Ishikawa (cell line): ENCODE measurements around the gene KRTAP26-1.

ENCODE experiments used
- CREB1 ChIP-seq: IDR thresholded peaks from 2 replicates; pipeline ENCODE4 v1.6.1; 2012; ENCODE audit warnings: low read depth
- EGR1 ChIP-seq: IDR thresholded peaks from 2 replicates; pipeline ENCODE4 v1.6.1; 2012
- EP300 ChIP-seq: IDR thresholded peaks from 2 replicates; pipeline ENCODE4 v1.6.1; 2012; ENCODE audit warnings: borderline replicate concordance
- FOXM1 ChIP-seq: IDR thresholded peaks from 2 replicates; pipeline ENCODE4 v1.6.1; 2012; ENCODE audit warnings: low read depth, borderline replicate concordance
- MAX ChIP-seq: IDR thresholded peaks from 2 replicates; pipeline ENCODE4 v1.6.1; 2012
- NFIC ChIP-seq: IDR thresholded peaks from 2 replicates; pipeline ENCODE4 v1.6.1; 2012
- RAD21 ChIP-seq: IDR thresholded peaks from 2 replicates; pipeline ENCODE4 v1.6.1; 2012; ENCODE audit warnings: low read depth
- REST ChIP-seq: IDR thresholded peaks from 2 replicates; pipeline ENCODE4 v1.6.1; 2012; ENCODE audit warnings: low read depth, mild to moderate bottlenecking
- TAF1 ChIP-seq: IDR thresholded peaks from 2 replicates; pipeline ENCODE4 v1.6.1; 2012; ENCODE audit warnings: low read depth, mild to moderate bottlenecking
- TEAD4 ChIP-seq: IDR thresholded peaks from 2 replicates; pipeline ENCODE4 v1.6.1; 2012
- USF1 ChIP-seq: IDR thresholded peaks from 2 replicates; pipeline ENCODE4 v1.6.1; 2012
- YY1 ChIP-seq: IDR thresholded peaks from 2 replicates; pipeline ENCODE4 v1.6.1; 2012; ENCODE audit warnings: low read depth
- ZBTB7A ChIP-seq: IDR thresholded peaks from 2 replicates; pipeline ENCODE4 v1.6.1; 2012; ENCODE audit warnings: low read depth

- TF ChIP-seq ZBTB7A (no peak), EP300 (no peak), MAX (no peak), USF1 (no peak), TAF1 (no peak), CREB1 (no peak), YY1 (no peak), EGR1 (no peak), REST (no peak), RAD21 (no peak), NFIC (no peak), TEAD4 (no peak), FOXM1 (no peak)
These were observed at the start of gene KRTAP26-1 for GRCh38 chr21:30320215-30320614.
